ENCODE measurements around the gene KPNA5. TPM values are rescaled to one million over a fixed set of nuclear protein-coding genes. Genes with fewer than 3 reads are reported as not detected.
A peak's percentile ranks its signal among the peaks of the same experiment; 100 is the strongest.

The KPNA5 gene
- total and polyA plus RNA-seq, 2 of the 13 experiments (the other 11 are each of a cell fraction or from before 2014, with no cell fraction given), result 5.3 to 13.0 TPM

GRCh38 chr6:116680880-116681672, at the start of gene KPNA5 (continued):
- TF ChIP-seq KDM1A (CRISPR knock-in tag; IDR thresholded peaks at IDR 0.05), result no peak
- TF ChIP-seq SMARCC2 (IDR thresholded peaks at IDR 0.05), result no peak
- TF ChIP-seq FOXJ3 (CRISPR knock-in tag; IDR thresholded peaks at IDR 0.05; ENCODE audit: borderline replicate concordance), result peak; percentile 30; the same call in 1 of the 2 replicates
- no peak; the same call in 1 of the 2 replicates for TF ChIP-seq CSRNP1 (CRISPR knock-in tag; IDR thresholded peaks at IDR 0.05)
- peak; percentile 54 for TF ChIP-seq CREB1 (IDR thresholded peaks at IDR 0.05)
- peak; percentile 79 for TF ChIP-seq CREB1 (CRISPR knock-in tag; IDR thresholded peaks at IDR 0.05)
- peak; percentile 87; the same call in 1 of the 2 replicates for TF ChIP-seq KLF11 (CRISPR knock-in tag; IDR thresholded peaks at IDR 0.05)
- 0 out of 2 replicates have a peak, but pooled peaks have one; percentile 6 for TF ChIP-seq ZNF503 (CRISPR knock-in tag; IDR thresholded peaks at IDR 0.05)
- peak; percentile 85 for TF ChIP-seq GMEB2 (CRISPR knock-in tag; IDR thresholded peaks at IDR 0.05; ENCODE audit: low read depth)
- TF ChIP-seq TCF12 (IDR thresholded peaks at IDR 0.05), result no peak
- peak; percentile 29; the same call in 1 of the 2 replicates for TF ChIP-seq TCF12 (CRISPR knock-in tag; IDR thresholded peaks at IDR 0.05)
- TF ChIP-seq ZNF790 (CRISPR knock-in tag; IDR thresholded peaks at IDR 0.05; ENCODE audit: borderline replicate concordance), result peak; percentile 95; the same call in 1 of the 2 replicates
- 0 out of 2 replicates have a peak, but pooled peaks have one; percentile 32 for TF ChIP-seq ZNF367 (CRISPR knock-in tag; IDR thresholded peaks at IDR 0.05; ENCODE audit: borderline replicate concordance)
- TF ChIP-seq GTF2F1 (IDR thresholded peaks at IDR 0.05; ENCODE audit: low read length), result no peak
- TF ChIP-seq SRF (IDR thresholded peaks at IDR 0.05; ENCODE audit: low read depth, low read length), result no peak
- TF ChIP-seq ZMYM2 (CRISPR knock-in tag; IDR thresholded peaks at IDR 0.05), result peak; percentile 46
- no peak for TF ChIP-seq PCBP2 (optimal IDR thresholded peaks at IDR 0.05; ENCODE audit: low read depth, low read length, poor library complexity, severe bottlenecking)
- TF ChIP-seq, protein P1, sequence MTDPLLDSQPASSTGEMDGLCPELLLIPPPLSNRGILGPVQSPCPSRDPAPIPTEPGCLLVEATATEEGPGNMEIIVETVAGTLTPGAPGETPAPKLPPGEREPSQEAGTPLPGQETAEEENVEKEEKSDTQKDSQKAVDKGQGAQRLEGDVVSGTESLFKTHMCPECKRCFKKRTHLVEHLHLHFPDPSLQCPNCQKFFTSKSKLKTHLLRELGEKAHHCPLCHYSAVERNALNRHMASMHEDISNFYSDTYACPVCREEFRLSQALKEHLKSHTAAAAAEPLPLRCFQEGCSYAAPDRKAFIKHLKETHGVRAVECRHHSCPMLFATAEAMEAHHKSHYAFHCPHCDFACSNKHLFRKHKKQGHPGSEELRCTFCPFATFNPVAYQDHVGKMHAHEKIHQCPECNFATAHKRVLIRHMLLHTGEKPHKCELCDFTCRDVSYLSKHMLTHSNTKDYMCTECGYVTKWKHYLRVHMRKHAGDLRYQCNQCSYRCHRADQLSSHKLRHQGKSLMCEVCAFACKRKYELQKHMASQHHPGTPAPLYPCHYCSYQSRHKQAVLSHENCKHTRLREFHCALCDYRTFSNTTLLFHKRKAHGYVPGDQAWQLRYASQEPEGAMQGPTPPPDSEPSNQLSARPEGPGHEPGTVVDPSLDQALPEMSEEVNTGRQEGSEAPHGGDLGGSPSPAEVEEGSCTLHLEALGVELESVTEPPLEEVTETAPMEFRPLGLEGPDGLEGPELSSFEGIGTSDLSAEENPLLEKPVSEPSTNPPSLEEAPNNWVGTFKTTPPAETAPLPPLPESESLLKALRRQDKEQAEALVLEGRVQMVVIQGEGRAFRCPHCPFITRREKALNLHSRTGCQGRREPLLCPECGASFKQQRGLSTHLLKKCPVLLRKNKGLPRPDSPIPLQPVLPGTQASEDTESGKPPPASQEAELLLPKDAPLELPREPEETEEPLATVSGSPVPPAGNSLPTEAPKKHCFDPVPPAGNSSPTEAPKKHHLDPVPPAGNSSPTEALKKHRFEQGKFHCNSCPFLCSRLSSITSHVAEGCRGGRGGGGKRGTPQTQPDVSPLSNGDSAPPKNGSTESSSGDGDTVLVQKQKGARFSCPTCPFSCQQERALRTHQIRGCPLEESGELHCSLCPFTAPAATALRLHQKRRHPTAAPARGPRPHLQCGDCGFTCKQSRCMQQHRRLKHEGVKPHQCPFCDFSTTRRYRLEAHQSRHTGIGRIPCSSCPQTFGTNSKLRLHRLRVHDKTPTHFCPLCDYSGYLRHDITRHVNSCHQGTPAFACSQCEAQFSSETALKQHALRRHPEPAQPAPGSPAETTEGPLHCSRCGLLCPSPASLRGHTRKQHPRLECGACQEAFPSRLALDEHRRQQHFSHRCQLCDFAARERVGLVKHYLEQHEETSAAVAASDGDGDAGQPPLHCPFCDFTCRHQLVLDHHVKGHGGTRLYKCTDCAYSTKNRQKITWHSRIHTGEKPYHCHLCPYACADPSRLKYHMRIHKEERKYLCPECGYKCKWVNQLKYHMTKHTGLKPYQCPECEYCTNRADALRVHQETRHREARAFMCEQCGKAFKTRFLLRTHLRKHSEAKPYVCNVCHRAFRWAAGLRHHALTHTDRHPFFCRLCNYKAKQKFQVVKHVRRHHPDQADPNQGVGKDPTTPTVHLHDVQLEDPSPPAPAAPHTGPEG (CRISPR knock-in tag; IDR thresholded peaks at IDR 0.05), result 0 out of 2 replicates have a peak, but pooled peaks have one; percentile 76
- TF ChIP-seq ZNF383 (CRISPR knock-in tag; IDR thresholded peaks at IDR 0.05; ENCODE audit: borderline replicate concordance), result peak; percentile 86; the same call in 1 of the 2 replicates
